GM12875 (cell line): ENCODE data around the gene HSPG2.

Experiments used
- H3K4me3 ChIP-seq: one replicate; pipeline ENCODE4 v1.5.1; 2011; ENCODE audit warnings: low read depth, low read length, control low read depth
- TF ChIP-seq, protein P1 (sequence below): IDR thresholded peaks from 2 replicates; pipeline ENCODE4 v1.5.1; 2011; ENCODE audit warnings: low read depth, mild to moderate bottlenecking, control low read depth, inconsistent platforms, low read length, moderate library complexity, borderline replicate concordance; ENCODE audit not compliant: insufficient read depth

HSPG2 gene

DNA sequence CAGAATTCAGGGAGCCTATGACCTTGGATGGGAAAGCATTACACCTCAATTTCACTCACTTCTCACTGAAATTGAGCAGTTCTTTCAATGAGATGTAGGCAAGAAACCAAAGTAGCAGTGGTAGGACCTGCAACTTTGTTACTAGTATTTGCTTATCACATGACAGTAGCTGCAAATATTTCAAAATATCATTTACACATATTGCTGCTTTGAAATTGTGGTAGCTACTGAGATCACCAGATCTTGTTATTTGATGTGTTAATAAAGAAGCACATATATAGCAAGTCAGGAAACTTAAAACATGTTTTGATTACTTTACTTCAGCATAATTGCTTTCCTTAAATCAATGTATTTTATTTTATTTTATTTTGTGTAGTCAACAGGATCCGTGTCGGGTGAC lies 112.2 kb downstream of the HSPG2 start:
- no peak overlapping the region for H3K4me3 ChIP-seq
- TF ChIP-seq, protein P1, sequence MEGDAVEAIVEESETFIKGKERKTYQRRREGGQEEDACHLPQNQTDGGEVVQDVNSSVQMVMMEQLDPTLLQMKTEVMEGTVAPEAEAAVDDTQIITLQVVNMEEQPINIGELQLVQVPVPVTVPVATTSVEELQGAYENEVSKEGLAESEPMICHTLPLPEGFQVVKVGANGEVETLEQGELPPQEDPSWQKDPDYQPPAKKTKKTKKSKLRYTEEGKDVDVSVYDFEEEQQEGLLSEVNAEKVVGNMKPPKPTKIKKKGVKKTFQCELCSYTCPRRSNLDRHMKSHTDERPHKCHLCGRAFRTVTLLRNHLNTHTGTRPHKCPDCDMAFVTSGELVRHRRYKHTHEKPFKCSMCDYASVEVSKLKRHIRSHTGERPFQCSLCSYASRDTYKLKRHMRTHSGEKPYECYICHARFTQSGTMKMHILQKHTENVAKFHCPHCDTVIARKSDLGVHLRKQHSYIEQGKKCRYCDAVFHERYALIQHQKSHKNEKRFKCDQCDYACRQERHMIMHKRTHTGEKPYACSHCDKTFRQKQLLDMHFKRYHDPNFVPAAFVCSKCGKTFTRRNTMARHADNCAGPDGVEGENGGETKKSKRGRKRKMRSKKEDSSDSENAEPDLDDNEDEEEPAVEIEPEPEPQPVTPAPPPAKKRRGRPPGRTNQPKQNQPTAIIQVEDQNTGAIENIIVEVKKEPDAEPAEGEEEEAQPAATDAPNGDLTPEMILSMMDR, result no peak

DNA sequence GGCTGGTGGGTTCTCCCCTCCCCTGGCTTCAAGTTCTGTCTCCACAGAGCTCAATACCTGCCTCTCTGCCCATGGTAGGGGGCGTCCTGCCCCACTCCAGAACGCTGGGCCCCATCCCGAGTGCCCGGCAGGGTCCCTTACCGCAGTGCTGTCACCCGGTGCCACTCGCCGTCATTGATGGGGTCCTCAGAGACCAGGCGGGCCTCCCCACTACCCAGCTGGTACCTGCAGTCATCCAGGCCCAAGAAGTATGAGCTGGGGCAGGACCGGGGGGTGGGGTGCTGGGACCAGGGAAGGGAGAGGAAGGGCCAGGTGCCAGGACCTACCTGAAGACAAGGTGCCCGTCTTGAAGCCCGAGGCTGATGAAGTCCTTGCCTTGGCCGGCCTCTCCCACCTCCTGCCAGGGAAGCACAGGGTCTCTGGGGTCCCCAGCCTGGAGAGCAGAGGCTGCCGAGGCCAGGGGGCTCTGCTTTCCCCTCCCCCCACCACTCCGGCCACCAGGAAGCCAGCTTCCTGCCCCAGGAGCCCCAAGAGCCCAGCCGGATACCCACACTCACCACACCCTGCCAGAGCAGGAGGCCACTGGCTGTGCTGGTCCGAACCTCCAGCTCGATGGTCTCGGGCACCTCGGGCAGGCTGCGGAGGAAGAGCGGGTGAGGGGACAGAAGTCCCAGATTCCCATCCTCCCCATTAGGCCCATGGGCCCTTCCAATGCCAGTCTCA lies 113.0 kb downstream of the HSPG2 start:
- TF ChIP-seq, protein P1, result no peak
- H3K4me3 ChIP-seq, result no peak overlapping the region

DNA sequence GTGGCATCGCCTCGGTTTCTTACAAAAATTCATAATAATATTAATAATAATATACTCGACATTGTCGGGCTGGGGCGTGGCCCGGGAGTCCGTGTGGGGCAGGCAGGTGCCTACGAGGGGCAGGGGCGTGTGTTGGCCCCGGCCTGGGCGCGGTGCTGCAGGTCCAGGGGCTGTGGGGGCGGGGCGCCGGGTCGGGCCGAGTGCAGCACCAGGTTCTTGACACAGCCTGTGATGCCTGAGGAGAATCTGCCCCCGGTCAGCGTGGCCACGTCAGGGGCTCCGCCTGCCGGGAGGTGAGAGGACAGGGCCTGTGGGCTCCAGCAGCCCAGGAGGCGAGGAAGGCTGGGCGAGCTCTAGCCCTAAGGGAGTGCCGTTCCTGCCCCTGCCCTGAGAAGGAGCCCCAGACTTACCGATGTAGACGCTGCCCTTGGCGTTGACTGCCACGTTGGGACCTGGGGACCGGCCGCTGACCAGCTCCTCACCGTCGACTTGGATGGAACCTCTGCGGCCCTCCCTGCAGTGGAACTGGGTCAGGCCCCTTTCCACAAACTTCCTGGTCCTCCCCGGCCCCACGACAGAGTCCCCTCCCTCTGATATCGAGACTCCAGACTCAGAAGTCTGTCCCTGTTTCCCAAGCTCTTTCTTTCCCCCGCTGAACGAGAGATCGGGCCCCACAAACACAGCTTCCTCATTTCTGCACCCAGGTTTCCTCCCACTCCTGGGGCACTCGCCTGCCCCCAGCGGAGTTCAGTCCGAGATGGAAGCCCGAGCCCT lies 113.7 kb downstream of the HSPG2 start:
- TF ChIP-seq, protein P1, result no peak
- H3K4me3 ChIP-seq, result no peak overlapping the region

DNA sequence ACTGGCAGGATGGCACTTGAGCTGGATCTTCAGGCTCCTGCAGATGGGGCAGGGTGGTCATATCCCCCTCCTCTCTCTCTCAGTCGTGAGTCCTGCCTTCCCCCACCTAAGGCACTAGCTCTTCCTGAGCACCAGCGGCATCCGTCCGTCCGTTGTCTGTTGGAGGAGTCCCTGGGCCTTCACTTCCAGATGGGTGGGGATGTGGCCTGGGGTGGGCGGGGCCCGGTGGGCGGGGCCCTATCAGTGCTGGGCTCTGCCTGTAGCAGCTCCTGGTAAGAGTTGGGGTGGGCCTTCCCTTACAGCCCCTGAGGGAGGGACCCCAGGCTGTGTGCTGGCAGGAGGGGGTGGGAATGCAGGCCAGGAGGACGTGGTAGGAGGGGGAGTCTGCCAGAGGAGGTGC lies 114.8 kb downstream of the HSPG2 start:
- TF ChIP-seq, protein P1, result no peak
- H3K4me3 ChIP-seq, result no peak overlapping the region

DNA sequence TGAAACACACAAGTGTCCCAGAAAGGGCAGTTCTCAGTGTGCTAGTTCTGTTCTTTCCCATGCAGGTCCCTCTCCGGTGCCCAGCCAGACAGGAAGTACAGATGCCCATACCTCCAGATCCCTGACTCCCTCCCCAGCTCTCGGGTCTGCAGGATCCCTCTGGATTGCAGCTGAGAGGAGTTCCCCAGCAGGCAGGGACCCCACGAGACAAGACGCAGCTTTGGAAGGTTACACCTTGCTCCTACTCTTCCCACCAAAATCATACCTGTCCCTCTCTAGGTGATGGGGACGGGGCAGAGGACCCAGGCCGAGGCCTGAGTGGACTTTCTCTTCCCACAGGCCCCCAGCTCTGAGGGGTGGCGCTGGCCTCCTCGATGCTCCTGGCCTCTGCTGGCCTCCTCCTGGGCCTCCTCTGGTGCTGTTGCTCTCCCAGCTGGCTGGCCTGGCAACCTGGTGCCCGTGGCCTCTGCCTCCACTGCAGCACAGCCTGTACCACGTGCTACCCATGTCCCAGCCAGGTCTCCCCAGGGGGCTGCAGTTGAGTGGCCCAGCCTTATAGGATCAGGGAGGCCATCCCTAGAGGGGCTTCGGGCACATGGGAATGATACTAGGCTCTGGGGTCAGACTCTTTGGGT lies 115.6 kb downstream of the HSPG2 start:
- TF ChIP-seq, protein P1, result no peak
- H3K4me3 ChIP-seq, result no peak overlapping the region

DNA sequence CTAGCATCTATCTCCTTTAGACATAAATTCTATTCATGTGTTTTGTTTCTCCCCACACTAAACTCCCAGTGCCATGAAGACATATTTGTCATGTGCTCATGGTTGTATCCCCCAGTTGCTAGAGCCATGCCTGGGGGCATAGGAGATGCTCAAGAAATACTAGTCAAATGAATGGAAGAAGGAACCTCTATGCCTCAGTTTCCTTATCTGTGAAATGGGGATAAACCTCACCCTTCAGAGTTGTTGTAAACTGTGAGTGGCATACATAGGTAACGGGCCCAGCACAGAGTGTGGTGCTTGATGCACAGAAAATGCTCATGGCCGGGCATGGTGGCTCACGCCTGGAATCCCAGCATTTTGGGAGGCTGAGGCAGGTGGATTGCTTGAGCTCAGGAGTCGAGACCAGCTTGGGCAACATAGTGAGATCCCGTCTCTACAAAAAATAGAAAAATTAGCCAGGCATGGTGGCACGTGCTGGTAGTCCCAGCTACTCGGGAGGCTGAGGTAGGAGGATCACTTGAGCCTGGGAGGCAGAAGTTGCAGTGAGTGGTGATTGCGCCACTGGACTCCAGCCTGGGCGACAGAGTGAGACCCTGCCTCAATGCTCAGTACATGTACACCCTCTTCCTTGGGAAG lies 116.4 kb downstream of the HSPG2 start:
- no peak overlapping the region for H3K4me3 ChIP-seq
- TF ChIP-seq, protein P1, result no peak
